Motor neuron (in vitro differentiated cells): Measurements from ENCODE around the gene HEMGN. TPM values are rescaled to one million over a fixed set of nuclear protein-coding genes. Genes with fewer than 3 reads are reported as not detected.
A peak's percentile ranks its signal among the peaks of the same experiment; 100 is the strongest.

Experiments
- ATAC-seq, 8 experiments: fragments of 200-7000 bp; cut with Tn5 transposase; replicated peaks in 6 of 8; 2 replicates each; pipeline ENCODE4 v1.8.0; 2021; ENCODE audit warnings: mild to moderate bottlenecking in 8 of 8, moderate library complexity in 8 of 8
- H3K27ac ChIP-seq, 2 donors: fragments of 250-450 bp; sonication (Bioruptor Pico); 2 replicates each; pipeline ENCODE4 v1.9.0; 2021; ENCODE audit warnings: antibody characterized with exemption in 2 of 2, mild to moderate bottlenecking in 2 of 2, moderate library complexity in 1 of 2
- H3K4me1 ChIP-seq, 2 donors: fragments of 250-450 bp; sonication (Bioruptor Pico); replicated peaks in 1 of 2; 2 replicates each; pipeline ENCODE4 v1.6.1; 2021; ENCODE audit warnings: antibody characterized with exemption in 2 of 2, mild to moderate bottlenecking in 2 of 2, moderate library complexity in 1 of 2
- H3K4me3 ChIP-seq, 5 donors: fragments of 250-450 bp; sonication (Bioruptor Pico); 2 replicates each; pipeline ENCODE4 v1.9.0; 2021; ENCODE audit warnings: antibody characterized with exemption in 5 of 5, mild to moderate bottlenecking in 5 of 5, moderate library complexity in 4 of 5
- WGBS, 10 experiments: fragments of 450-650 bp; shearing (Covaris generic); methylation state at CpG; one replicate each; pipeline ENCODE4 v1.0.0; 2022; 5-methylcytosine and 5-hydroxymethylcytosine counted together
- in situ Hi-C, 9 experiments: fragments of 400-800 bp; cut with MboI; loops; one replicate each; pipeline ENCODE4 v1.15.0; 2021; ENCODE audit warnings: low sequenced_read_pairs in 9 of 9, low pct_unique_long_range_greater_than_20kb in 2 of 9; ENCODE audit not compliant: unreplicated experiment in 9 of 9
- total RNA-seq, 8 experiments: library from RNA; unstranded; fragments of 300-600 nt; gene quantifications; 2 replicates each; pipeline versions ENCODE4 v1.2.3 to v1.2.4, GENCODE V29; 2022

The HEMGN gene, protein sequence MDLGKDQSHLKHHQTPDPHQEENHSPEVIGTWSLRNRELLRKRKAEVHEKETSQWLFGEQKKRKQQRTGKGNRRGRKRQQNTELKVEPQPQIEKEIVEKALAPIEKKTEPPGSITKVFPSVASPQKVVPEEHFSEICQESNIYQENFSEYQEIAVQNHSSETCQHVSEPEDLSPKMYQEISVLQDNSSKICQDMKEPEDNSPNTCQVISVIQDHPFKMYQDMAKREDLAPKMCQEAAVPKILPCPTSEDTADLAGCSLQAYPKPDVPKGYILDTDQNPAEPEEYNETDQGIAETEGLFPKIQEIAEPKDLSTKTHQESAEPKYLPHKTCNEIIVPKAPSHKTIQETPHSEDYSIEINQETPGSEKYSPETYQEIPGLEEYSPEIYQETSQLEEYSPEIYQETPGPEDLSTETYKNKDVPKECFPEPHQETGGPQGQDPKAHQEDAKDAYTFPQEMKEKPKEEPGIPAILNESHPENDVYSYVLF
- total RNA-seq = 1 to 10 TPM in 2 of 8 experiments, under 1 TPM in 3, not detected in 3; 0.09 to 1.3 (median 0.24) TPM

- in situ Hi-C loops = loop anchor here in 1 of 9 experiments (25.0 kb wide), 1 partner anchor 324 kb away; the partner anchor contains the start of gene TBC1D2
- 48 to 100% (median 60%) methylated on average over 1 to 3 of the region's 3 CpGs for WGBS, 10 experiments
- Histone ChIP-seq H3K4me1 (no peaks in the 10 kb centered on the region), H3K4me3 (no peak within 1 kb of the TSS), H3K27ac (no peak within 1 kb of the TSS)
- ATAC-seq = peak in 2 of 8 experiments; percentile 48 to 60
Observed at GRCh38 chr9:97938081-97938644, at the start of gene HEMGN. Gene HEMGN (minus strand): TSS chr9:97938172. CDS start chr9:97938136, 36 bp downstream.

DNA sequence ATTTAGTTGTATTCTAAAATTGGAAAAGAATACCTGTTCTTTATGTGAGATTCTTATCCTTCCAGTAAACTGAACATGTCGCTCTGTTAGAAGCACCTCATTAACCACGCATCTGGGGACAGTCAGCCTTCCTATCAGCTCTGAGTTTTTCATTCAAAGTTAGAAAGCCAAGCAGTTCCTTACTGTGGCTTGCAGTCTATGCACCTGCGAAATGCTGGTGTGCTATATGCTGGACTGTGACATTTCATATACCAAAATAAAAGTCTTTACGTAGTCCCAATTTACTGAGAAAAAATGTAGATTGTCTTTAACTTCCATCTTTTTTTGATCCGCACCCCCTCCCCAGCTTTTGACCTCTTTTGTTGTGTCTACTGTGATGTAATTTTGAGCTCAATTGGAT is 49.5 kb upstream of the HEMGN start:
- no peak overlapping the region for H3K27ac ChIP-seq

GRCh38 chr9:97985058-97985861 is 47.3 kb upstream of the HEMGN start:
- peak overlapping the region; percentile 96 for H3K27ac ChIP-seq

More for the DNA sequence above, 49.5 kb upstream of the HEMGN start:
- ATAC-seq = no peak
- Histone ChIP-seq H3K4me1 (peaks cover 22 to 23% of the 10 kb centered on the region in 2 donors), H3K4me3 (no peak overlapping the region)
- in situ Hi-C loops = no loop called here
- 50 to 100% (median 83%) methylated on average over 2 to 5 of the region's 5 CpGs for WGBS, 10 experiments

DNA sequence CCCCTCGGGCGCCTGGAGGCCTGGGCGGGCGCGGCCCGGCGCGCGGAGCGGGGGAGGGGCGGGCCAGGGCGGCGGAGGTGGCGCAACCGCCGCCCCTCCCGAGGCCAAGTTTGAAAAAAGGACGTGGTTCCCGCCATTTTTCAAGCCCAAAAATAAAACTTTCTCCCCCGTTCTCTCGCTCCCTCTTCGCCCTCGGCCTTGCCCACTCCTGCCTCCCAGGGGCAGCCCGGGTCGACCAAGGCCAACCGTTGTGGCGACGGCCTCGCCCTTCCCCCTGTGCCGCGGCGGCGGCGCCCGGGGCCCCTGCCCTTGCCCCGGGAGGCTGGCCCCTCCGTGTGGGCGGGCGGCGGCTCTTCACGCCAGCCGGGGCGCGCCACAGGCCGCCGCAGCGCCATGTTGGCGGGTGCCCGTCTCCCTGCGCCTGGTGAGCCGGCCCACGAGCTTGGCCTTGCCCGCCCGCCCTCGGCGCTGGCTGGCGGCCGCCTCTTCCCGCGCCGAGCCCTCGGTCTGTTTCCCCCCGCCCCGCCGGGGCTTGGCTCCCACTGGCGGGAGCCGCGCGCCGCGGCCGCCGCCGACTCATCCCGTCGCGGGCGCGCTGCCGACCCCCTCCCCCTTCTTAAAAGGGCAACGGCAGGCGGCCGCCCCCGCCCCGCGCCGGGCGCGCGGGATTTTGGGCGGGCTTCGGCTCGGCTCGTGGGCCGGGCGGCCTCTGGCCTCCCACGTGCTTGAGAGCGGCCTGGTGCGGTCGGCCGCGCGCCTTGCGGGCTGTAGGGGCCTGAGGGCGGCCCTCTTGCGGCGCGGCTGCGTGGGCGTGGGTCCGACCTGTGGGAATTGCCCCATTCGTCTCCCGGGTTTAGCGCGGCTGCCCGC is 46.5 kb upstream of the HEMGN start:
- peaks cover 38 to 42% of the 10 kb centered on the region in 2 donors for H3K4me1 ChIP-seq
- WGBS, 10 experiments = 0% methylated on average over 2 of the region's 116 CpGs; no CpG with 5 or more reads in 9 of the 10 experiments
- peak; percentile 0 to 47 (median 22) for ATAC-seq
- H3K27ac ChIP-seq = peak overlapping the region; percentile 96
- H3K4me3 ChIP-seq = peak overlapping the region; percentile 64 to 88 (median 78)
- in situ Hi-C loops = no loop called here

More at GRCh38 chr9:97985058-97985861, 47.3 kb upstream of the HEMGN start:
- H3K4me1 ChIP-seq = peaks cover 36 to 41% of the 10 kb centered on the region in 2 donors
- peak in 1 of 8 experiments; percentile 0 for ATAC-seq
- peak overlapping the region; percentile 64 to 88 (median 78) for H3K4me3 ChIP-seq
- in situ Hi-C loops = no loop called here
- WGBS, 10 experiments = 0 to 100% (median 58%) methylated on average over 2 to 11 of the region's 59 CpGs; no CpG with 5 or more reads in 1 of the 10 experiments

- peaks cover 38 to 40% of the 10 kb centered on the region in 2 donors for H3K4me1 ChIP-seq
- H3K4me3 ChIP-seq = peak overlapping the region; percentile 64 to 88 (median 78)
- H3K27ac ChIP-seq = peak overlapping the region; percentile 96
- peak in 7 of 8 experiments; percentile 4 to 36 (median 23) for ATAC-seq
- no CpG with 5 or more reads among the region's 70 CpGs for WGBS, 10 experiments
- in situ Hi-C loops = no loop called here
Observed at GRCh38 chr9:97983589-97984187, 45.7 kb upstream of the HEMGN start.

GRCh38 chr9:97982683-97983588 is 45.0 kb upstream of the HEMGN start, which contains the start of gene ANP32B:
Gene ANP32B (plus strand): TSS chr9:97983341. CDS start chr9:97983556, 215 bp downstream.
- H3K4me3 ChIP-seq = peak within 1 kb of the TSS; percentile 64 to 88 (median 78)
- H3K27ac ChIP-seq = peak within 1 kb of the TSS; percentile 96
- WGBS, 10 experiments = no CpG with 5 or more reads among the region's 105 CpGs
- peak; percentile 60 to 86 (median 82) for ATAC-seq
- in situ Hi-C loops = no loop called here
- peaks cover 38 to 40% of the 10 kb centered on the region in 2 donors for H3K4me1 ChIP-seq

GRCh38 chr9:97981846-97982682 is 44.1 kb upstream of the HEMGN start:
- H3K4me3 ChIP-seq = peak overlapping the region; percentile 64 to 88 (median 78)
- WGBS, 10 experiments = 0 to 41% (median 22%) methylated on average over 4 to 11 of the region's 15 CpGs
- peaks cover 33 to 38% of the 10 kb centered on the region in 2 donors for H3K4me1 ChIP-seq
- no peak for ATAC-seq
- in situ Hi-C loops = no loop called here
- peak overlapping the region; percentile 89 to 90 for H3K27ac ChIP-seq

DNA sequence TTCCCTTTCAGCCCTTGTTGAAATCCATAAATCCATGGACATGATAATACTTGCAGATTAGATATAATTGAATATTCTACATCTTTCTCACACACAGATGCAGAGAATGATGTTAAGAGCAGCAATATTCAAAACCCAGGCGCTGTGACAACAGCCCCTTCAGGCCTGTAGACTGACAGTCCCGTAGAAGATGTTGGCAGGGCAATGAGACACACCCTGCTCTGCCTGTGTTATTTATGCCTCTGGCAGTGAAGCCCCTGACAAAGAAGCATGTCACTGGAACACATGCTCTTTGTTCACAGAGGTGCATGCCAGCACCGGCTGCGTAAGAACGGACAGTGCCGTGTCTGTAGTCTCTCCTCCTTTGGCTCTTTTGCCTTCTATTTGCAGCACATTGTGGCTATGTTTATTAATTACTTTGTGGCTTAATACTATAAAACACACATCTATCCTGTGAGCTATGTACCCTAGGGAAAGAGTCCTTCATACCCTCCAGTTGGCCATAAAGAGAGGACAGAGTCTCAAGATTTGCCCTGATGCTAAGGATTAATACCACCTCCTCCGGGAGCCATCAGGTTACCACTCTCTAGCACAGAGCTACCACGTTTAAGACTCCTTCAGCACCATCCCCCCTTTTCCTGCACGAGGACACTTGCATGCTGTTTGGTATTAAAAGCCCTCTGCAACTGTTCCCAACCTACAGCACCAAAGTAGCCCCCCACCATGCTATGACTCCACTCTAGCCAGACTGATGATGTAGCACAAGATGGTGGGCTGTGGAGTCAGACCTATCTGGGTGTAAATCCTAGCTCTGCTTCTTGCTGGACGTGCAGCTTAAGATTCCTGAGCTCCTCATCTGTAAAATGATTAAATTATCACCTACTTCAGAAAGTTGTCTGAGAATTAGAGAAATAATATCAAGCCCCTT is 43.2 kb upstream of the HEMGN start:
- peak; percentile 8 to 67 (median 22) for ATAC-seq
- in situ Hi-C loops = no loop called here
- H3K4me3 ChIP-seq = no peak overlapping the region
- WGBS, 10 experiments = 0 to 35% (median 13%) methylated on average over 1 to 9 of the region's 10 CpGs; no CpG with 5 or more reads in 1 of the 10 experiments
- H3K27ac ChIP-seq = peak overlapping the region in 1 of 2 donors; percentile 53
- peaks cover 25 to 30% of the 10 kb centered on the region in 2 donors for H3K4me1 ChIP-seq

DNA sequence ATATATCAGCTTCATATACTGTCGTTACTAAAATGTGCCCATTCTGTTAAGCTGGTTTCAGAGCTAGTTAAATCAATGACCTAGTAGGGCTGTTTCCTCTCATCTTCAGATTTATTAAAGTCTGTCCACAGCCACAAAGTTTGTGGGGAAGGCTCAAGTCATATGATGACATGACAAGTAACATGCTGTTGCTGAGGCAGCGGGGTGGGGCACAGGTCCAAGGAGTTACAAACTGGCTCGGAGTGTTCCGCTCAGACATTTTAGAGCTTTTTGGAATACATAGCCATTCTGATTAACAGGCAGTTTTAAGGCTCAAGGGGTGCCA is 42.5 kb upstream of the HEMGN start:
- ATAC-seq = peak in 3 of 8 experiments; percentile 5 to 24 (median 9)
- in situ Hi-C loops = no loop called here

More for the DNA sequence above, 42.5 kb upstream of the HEMGN start:
- Histone ChIP-seq H3K27ac (no peak overlapping the region), H3K4me1 (peaks cover 20 to 22% of the 10 kb centered on the region in 2 donors), H3K4me3 (no peak overlapping the region)
- WGBS, 10 experiments = 0 to 100% (median 56%) methylated on average over 1 to 4 of the region's 4 CpGs; no CpG with 5 or more reads in 1 of the 10 experiments
